Muscle of back (tissue), 11 donors: Measurements from ENCODE around the gene MEMO1. TPM values are rescaled to one million over a fixed set of nuclear protein-coding genes. Genes with fewer than 3 reads are reported as not detected.
"Not testable (repeated sequence)": the region's sequence is repeated elsewhere in the genome, so short reads cannot be mapped to it uniquely, and the experiment has no call there.

Source experiments
- DNase-seq, 3 donors: peaks; one replicate each; pipeline versions ENCODE4 v3.0.0 to v3.0.0-alpha.2; 2013
- polyA plus RNA-seq, 10 donors: library from polyadenylated mRNA; unstranded; fragments of 120-200 nt; gene quantifications; one replicate each; pipeline ENCODE4 v1.2.1, GENCODE V29; 2013; ENCODE audit not compliant: insufficient read length in 10 of 10

The MEMO1 gene
- polyA plus RNA-seq, 10 donors = 31.4 to 48.3 (median 35.5) TPM

GRCh38 chr2:31920962-31921361 lies 89.8 kb downstream of the MEMO1 start:
- DNase-seq = no peak

DNA sequence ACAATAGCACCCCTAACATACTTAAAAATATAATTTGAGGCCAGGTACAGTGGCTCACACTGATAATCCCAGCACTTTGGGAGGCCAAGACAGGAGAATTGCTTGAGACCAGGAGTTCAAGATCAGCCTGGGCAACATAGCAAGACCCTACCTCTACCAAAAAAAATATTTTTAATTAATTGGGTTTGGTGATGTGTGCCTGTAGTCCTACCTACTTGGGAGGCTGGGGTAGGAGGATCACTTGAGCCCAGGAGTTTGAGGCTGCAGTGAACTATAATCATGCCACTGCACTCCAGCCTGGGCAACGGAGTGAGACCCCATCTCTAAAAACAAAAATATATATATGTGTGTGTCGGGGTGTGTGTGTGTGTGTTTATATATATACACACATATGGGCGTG lies 91.3 kb downstream of the MEMO1 start:
- no peak for DNase-seq

DNA sequence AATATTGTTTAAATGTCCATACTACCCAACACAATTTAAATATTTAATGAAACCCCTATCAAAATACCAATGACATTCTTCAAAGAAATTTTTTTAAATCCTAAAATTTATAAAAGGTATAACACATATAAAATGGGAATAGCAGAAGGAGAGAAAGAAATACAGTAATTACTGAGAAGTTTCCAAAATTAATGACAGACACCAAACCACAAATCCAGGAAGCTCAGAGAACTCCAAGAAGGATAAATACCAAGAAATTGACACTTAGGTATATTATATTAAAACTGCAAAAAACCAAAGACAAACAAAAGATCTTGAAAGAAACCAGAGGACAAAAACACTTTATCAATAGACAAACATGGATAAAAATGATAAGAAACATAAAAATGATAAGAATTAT lies 101.1 kb downstream of the MEMO1 start:
- no peak for DNase-seq

DNA sequence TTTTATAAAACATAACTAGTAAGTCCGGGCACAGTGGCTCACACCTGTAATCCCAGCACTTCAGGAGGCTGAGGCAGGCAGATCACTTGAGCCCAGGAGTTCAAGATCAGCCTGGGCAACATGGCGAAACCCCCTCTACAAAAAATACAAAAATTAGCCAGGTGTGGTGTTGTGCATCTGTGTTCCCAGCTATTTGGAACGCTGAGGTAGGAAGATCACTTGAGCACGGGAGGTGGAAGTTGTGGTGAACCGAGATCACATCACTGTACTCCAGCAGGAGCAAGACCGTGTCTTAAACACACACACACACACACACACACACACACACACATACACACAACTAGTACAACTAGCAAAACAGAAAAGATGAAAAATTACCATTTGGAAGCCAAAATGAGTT lies 103.3 kb downstream of the MEMO1 start:
- not testable (repeated sequence) for DNase-seq

GRCh38 chr2:31903109-31903780 lies 107.6 kb downstream of the MEMO1 start:
- no peak for DNase-seq

DNA sequence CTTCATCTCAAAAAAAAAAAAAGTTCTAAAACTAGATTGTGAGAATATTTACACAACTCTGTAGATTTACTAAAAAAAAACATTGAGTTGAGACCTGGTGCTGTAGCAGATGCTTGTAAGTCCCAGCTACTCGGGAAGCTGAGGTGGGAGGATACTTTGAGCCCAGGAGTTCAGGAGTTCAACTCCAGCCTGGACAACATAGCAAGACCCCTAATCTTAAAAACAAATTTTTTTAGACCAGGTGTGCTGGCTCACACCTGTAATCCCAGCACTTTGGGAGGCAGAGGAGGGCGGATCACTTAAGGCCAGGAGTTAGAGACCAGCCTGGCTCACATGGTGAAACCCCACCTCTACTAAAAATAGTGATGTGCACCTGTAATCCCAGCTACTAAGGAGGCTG lies 108.9 kb downstream of the MEMO1 start:
- no peak for DNase-seq

- not testable (repeated sequence) for DNase-seq
These were observed 110.7 kb downstream of the MEMO1 start for GRCh38 chr2:31900156-31900555.

DNA sequence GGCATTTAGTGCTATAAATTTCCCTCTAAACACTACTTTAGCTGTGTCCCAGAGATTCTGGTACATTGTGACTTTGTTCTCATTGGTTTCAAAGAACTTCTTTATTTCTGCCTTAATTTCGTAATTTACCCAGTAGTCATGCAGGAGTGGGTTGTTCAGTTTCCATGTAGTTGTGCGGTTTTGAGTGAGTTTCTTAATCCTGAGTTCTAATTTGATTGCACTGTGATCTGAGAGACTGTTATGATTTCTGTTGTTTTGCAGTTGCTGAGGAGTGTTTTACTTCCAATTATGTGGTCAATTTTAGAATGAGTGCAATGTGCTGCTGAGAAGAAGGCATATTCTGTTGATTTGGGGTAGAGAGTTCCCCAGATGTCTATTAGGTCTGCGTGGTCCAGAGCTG lies 112.5 kb downstream of the MEMO1 start:
- DNase-seq = not testable (repeated sequence)

DNA sequence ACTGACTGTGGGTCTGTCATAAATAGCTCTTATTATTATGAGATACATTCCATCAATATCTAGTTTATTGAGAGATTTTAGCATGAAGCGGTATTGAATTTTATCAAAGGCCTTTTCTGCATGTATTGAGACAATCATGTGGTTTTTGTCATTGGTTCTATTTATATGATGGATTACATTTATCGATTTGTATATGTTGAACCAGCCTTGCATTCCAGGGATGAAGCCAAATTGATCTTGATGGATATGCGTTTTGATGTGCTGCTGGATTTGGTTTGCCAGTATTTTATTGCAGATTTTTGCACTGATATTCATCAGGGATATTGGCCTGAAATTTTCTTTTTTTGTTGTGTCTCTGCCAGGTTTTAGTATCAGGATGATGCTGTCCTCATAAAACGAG lies 113.5 kb downstream of the MEMO1 start:
- DNase-seq = not testable (repeated sequence)

- no peak for DNase-seq
These were observed 114.5 kb downstream of the MEMO1 start for GRCh38 chr2:31896293-31896692.

DNA sequence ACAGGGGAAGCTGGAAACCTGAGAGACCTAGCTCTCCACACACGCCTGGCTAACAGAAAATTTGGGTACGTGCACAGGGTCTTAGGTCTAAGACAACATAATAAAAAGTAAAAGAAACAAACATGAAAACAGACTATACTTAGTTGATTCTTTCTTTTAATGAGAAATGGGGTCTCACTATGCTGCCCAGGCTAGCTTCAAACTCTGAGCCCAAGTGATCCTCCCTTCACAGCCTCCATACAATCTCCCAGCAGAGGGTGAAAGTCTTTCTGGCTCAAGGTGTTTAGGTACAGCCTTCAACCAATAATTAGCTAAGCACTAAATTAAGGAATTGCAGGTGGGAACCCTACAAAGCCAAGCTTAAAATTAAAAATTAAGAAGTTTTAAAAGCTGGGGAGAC lies 116.2 kb downstream of the MEMO1 start:
- DNase-seq = no peak

- no peak for DNase-seq
These were observed 117.7 kb downstream of the MEMO1 start for GRCh38 chr2:31893094-31893493.

DNA sequence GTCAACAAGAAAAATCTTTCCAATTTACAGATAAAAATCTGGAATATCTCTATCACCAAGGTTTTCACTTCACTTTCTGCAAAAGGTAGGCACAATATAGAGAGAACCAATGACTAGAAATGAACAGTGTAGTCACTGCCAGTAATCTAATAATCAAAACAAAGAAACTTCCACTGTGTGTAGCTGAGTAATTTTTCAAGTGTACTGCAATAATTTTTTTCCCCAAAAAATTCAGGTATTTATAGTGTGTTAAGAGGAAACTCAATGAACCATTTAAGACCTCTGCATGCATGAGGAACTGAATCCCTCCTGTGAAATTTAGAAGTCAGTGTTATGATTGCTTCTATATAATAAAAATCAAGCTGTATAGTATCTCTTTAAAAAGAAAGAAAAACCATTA lies 121.8 kb downstream of the MEMO1 start:
- no peak for DNase-seq

- DNase-seq = no peak
These were observed 122.3 kb downstream of the MEMO1 start for GRCh38 chr2:31888550-31888949.

GRCh38 chr2:31886700-31887099 lies 124.1 kb downstream of the MEMO1 start:
- DNase-seq = no peak

GRCh38 chr2:31877008-31877407 lies 133.8 kb downstream of the MEMO1 start:
- no peak for DNase-seq

GRCh38 chr2:31874071-31874470 lies 136.7 kb downstream of the MEMO1 start:
- DNase-seq = no peak

- no peak for DNase-seq
These were observed 145.6 kb downstream of the MEMO1 start for GRCh38 chr2:31865215-31865614.

DNA sequence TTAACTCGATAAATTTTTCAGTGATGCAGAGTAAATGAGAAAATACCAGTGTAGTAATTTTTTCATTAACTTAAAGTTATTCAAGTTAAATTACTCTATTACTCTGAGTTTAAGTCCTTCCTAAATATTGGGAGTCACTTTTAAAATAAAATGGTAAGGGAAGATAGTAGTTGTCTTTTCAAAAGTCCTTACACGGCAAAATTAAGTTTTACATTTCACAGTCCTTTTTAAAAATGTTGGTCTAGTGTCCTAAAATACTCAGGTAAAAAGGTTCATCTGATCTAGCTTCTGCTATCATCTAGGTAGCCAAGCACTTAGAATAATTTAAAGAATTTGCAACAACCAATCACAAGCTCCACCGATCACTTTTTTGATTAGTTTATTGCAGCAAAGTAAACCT lies 146.9 kb downstream of the MEMO1 start:
- no peak for DNase-seq

- not testable (repeated sequence) for DNase-seq
These were observed 147.7 kb downstream of the MEMO1 start for GRCh38 chr2:31863015-31863656.

DNA sequence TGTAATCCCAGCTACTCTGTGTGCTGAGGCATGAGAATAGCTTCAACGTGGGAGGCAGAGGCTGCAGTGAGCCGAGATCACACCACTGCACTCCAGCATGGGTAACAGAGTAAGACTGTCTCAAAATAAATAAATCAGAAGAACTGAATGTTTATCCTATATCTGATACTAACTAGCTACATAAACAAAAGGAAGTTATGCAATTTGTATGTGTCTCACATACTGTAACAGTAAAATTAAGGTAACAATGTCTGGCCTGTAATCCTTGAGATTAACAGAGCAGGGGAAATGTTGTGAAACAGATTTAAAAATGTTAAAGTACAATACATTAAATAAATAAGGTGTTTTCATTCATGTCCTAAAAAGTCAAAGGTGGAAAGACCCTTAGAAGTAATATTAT lies 150.8 kb downstream of the MEMO1 start:
- no peak for DNase-seq

DNA sequence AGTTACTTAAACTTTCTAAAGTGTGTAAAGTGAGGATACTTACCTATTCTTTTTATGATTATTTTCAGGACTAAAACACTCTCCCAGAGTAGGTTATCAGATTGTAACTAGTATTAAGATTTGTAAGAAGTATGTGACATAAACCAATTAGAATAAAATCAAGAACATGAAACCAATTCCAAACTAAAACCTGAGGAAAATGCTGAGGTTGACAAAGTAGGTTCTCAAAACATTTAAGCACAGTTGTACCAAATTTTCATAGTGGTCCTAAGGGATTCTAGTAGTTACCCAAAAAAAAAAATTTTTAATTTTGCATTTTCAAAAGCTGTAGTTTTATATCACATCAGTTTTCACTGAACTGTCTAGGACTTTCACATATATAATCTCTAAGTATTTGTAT lies 157.3 kb downstream of the MEMO1 start:
- DNase-seq = no peak

DNA sequence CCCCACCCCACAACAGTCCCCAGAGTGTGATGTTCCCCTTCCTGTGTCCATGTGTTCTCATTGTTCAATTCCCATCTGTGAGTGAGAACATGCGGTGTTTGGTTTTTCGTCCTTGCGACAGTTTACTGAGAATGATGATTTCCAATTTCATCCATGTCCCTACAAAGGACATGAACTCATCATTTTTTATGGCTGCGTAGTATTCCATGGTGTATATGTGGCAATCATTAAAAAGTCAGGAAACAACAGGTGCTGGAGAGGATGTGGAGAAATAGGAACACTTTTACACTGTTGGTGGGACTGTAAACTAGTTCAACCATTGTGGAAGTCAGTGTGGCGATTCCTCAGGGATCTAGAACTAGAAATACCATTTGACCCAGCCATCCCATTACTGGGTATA lies 168.7 kb downstream of the MEMO1 start:
- DNase-seq = not testable (repeated sequence)

DNA sequence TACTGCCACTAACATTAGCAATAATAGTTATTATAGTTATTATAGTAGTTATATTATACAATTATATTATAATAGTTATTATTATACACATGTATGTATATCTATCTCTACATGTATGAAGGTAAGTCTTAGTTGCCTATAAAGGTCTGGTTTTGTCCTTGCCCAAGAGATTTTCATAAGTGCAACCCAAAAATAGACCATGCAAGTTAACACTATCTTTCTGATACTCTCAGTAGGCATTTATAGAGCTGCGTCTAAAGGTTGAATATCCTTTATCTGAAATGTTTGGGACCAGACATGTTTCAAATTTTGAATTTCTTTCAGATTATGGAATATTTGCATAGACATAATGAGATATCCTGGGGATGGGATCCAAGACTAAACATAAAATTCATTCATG lies 175.4 kb downstream of the MEMO1 start:
- no peak for DNase-seq
